22Rv1 (cell line): ENCODE data around the gene MRPL24.

Experiments used
- H3K27ac ChIP-seq: fragments of 450-650 bp; 2 replicates; pipeline ENCODE4 v1.5.1; 2017
- ZFX ChIP-seq: fragments of 450-650 bp; IDR thresholded peaks from 2 replicates; pipeline ENCODE4 v1.6.1; 2017; ENCODE audit warnings: antibody characterized with exemption, borderline replicate concordance
- TF ChIP-seq, protein P1 (sequence below): fragments of 450-650 bp; IDR thresholded peaks from 2 replicates; pipeline ENCODE4 v1.5.1; 2017; ENCODE audit warnings: mild to moderate bottlenecking

MRPL24 gene

DNA sequence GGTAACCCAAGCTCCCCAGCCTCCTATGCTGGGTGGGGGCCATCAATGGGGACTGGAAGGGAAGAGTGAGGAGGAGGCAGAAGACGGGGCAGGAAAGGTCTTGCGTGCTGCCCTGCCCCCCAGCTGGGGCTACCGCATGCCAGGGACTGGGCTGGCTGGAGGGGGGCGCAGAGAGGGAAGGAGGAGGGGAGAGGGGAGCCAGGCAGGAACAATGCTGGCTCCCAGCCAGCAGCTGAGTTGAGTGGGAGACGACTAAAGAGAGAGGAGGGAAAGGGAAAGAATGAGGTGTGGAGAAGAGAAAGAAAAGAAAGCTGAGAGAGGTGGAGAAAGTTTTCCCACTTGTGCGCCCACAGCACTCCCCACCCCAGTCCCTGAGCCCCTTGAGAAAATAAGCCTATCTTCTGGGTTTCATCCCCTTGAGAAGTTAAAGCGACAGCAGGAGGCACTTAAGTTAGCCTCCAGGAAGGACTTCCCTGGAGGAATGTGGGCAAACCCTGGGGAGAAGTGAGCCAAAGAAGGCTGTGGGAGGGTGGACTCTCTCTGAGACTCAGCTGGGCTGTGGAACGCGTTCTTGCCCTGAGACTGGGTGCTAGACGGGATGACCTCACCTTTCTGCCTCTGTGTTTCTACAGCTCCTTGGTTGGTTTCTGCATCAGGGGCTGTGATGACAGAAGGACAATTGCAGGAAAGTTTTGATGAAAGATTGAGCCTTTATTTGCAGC lies 50.8 kb downstream of the MRPL24 start:
- H3K27ac ChIP-seq = no peak overlapping the region

DNA sequence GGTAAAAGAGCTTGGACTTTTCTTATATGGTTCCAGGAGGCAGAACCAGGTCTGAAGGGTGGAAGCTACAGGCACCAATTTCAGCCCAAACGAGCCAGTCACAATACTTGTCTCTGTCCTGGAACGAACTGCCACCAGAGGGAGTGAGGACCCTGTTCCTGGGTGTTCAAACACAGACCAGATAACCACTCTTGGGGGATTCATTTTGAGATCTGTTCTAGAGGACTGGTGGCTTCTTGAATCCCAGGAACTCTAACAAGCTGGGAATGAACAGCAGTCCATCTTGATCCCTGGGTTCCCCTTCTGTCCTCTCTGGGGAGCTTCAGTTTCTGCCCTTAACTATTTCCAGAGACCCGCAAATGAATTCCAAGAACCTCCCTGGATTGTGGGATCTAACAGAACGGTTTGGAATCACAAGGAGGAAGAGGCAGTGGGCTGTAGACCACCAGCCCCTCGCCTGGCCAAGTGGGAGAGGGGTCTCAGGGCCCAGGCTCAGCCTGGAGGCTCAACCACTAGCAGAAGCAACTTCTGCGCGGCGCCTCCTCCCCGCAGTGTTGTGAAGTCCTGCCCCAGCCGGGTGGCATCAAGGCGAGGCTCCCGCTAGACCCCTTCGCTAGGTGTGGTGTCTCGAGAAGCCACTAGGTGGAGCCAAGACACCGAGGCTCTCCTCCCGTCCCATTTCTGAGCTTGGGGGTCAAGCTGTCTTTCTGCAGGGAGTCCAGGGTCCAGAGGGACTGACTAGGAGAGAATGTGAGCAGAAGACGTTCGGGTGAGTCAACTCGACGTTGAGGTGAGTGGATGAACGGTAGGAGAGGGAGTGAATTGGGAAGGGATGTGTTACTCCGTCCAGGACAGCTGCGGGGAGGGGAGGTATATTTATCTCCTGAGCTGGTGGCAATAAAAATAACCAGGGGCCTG lies 51.6 kb downstream of the MRPL24 start:
- H3K27ac ChIP-seq = no peak overlapping the region
- no peak for TF ChIP-seq ZFX
- TF ChIP-seq, protein P1, sequence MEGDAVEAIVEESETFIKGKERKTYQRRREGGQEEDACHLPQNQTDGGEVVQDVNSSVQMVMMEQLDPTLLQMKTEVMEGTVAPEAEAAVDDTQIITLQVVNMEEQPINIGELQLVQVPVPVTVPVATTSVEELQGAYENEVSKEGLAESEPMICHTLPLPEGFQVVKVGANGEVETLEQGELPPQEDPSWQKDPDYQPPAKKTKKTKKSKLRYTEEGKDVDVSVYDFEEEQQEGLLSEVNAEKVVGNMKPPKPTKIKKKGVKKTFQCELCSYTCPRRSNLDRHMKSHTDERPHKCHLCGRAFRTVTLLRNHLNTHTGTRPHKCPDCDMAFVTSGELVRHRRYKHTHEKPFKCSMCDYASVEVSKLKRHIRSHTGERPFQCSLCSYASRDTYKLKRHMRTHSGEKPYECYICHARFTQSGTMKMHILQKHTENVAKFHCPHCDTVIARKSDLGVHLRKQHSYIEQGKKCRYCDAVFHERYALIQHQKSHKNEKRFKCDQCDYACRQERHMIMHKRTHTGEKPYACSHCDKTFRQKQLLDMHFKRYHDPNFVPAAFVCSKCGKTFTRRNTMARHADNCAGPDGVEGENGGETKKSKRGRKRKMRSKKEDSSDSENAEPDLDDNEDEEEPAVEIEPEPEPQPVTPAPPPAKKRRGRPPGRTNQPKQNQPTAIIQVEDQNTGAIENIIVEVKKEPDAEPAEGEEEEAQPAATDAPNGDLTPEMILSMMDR = peak; percentile 98

More for the DNA sequence above, 50.8 kb downstream of the MRPL24 start:
- no peak for TF ChIP-seq ZFX
- TF ChIP-seq, protein P1 = no peak
